BE2C (cell line): Measurements from ENCODE around the gene TSPAN18.

Experiments
- DNase-seq: peaks from one replicate; pipeline ENCODE4 v3.0.0-alpha.2; 2020
- H3K27me3 ChIP-seq: fragments of 250-450 bp; sonication (Bioruptor Pico); 2 replicates; pipeline ENCODE4 v1.5.1; 2020; ENCODE audit warnings: mild to moderate bottlenecking
- H3K36me3 ChIP-seq: fragments of 250-450 bp; sonication (Bioruptor Pico); 2 replicates; pipeline ENCODE4 v1.5.1; 2020; ENCODE audit warnings: mild to moderate bottlenecking
- H3K4me1 ChIP-seq: fragments of 250-450 bp; sonication (Bioruptor Pico); 2 replicates; pipeline ENCODE4 v1.5.1; 2020
- H3K4me3 ChIP-seq: 2 replicates; pipeline ENCODE4 v1.5.1; 2011; ENCODE audit warnings: low read depth, low read length
- H3K9me3 ChIP-seq: fragments of 250-450 bp; sonication (Bioruptor Pico); 2 replicates; pipeline ENCODE4 v1.5.1; 2020
- TF ChIP-seq, protein P1 (sequence below): IDR thresholded peaks from 2 replicates; pipeline ENCODE4 v1.5.1; 2012; ENCODE audit warnings: mild to moderate bottlenecking, low read depth, low read length

Gene TSPAN18

DNA sequence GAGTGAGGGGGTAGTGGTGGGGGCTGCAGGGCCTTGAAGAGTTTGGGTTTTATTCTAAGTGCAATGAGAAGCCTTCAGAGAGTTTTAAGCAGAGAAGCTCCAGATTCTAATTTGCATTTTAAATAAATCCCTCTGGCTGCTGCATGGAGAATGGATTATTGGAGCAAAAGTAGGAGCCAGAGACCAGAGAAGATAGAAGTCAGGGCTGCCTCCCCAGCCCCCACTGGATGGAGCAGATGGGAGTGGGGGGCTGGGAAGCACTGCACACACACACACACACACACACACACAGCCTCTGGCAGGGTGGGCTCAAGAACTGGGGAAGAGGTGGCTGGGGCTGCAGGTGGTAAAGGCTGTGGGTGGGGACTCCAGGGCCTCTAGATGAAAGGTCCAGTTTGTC lies 75.6 kb downstream of the TSPAN18 start:
- H3K27me3 ChIP-seq = no peaks in the 10 kb centered on the region
- H3K4me1 ChIP-seq = no peaks in the 10 kb centered on the region
- TF ChIP-seq, protein P1, sequence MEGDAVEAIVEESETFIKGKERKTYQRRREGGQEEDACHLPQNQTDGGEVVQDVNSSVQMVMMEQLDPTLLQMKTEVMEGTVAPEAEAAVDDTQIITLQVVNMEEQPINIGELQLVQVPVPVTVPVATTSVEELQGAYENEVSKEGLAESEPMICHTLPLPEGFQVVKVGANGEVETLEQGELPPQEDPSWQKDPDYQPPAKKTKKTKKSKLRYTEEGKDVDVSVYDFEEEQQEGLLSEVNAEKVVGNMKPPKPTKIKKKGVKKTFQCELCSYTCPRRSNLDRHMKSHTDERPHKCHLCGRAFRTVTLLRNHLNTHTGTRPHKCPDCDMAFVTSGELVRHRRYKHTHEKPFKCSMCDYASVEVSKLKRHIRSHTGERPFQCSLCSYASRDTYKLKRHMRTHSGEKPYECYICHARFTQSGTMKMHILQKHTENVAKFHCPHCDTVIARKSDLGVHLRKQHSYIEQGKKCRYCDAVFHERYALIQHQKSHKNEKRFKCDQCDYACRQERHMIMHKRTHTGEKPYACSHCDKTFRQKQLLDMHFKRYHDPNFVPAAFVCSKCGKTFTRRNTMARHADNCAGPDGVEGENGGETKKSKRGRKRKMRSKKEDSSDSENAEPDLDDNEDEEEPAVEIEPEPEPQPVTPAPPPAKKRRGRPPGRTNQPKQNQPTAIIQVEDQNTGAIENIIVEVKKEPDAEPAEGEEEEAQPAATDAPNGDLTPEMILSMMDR = no peak
- DNase-seq = no peak
- H3K36me3 ChIP-seq = no peaks in the 10 kb centered on the region
- no peak overlapping the region for H3K4me3 ChIP-seq
- H3K9me3 ChIP-seq = no peaks in the 10 kb centered on the region

DNA sequence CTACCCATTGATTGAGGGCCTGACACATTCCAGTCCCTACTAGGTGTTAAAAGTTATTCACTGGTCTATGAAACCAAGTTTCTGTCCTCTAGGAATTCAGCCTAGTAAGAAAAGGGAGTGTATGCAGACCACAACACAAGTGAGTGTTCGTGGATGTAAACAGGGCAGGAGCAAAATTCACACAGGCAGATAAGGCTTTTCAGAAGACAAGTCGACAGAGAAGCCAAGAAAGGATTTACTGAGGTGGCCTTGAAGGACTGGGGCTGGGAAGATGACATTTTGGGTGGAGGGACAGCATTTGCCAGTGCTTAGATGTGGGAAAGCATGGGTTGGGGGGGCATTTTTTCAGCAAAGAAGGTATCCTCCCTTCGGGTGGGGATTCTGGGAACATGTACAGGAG lies 76.2 kb downstream of the TSPAN18 start:
- Histone ChIP-seq H3K4me1 (no peaks in the 10 kb centered on the region), H3K4me3 (no peak overlapping the region), H3K36me3 (no peaks in the 10 kb centered on the region), H3K27me3 (no peaks in the 10 kb centered on the region), H3K9me3 (no peaks in the 10 kb centered on the region)
- TF ChIP-seq, protein P1 = no peak
- no peak for DNase-seq

DNA sequence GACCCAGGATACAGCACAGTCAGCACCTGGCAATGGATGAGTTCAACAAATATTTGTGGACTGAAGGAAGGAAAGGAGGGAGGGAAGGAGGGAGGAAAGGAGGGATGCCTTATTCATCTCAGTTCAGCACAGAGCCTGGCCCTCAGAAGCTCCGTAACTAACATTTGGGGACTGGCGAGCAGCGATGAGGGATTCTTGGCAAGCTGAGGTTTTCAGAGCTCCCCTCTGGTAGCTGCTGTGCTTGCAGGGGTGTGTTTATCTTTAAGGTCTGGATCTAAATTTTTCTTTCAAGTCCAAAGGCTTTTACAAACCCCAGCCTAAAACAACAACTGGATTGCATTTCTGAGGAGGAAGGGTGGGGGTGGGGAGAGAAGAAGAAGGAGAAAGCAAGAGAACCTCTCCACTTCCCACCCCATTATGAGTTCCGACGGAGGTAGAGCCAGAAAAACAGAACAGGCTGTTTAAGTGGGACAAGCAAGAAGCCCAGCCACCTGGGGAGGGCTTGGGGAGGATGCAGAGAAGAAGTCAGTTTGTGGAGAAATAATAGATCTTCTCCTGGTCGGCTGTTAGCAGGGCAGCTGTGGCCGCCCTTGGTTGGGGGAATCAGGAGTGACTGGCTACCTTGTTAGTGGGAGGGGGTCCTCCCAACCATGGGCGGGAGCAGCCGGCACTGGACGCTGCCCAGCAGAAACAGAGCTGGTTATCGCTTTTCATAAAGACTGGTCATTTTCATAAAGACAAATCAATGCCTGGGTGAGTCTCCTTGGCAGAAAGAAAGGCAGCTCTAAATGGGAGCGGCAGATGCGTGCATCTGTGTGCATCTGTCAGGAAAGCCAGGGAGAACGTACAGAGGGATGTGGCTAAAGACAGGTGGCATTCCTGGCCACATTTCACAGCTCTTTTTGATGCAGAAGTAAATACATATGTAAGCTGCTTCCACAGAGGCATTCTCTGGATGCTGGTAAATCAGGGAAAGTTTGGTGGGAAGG lies 78.0 kb downstream of the TSPAN18 start:
- no peaks in the 10 kb centered on the region for H3K36me3 ChIP-seq
- H3K9me3 ChIP-seq = no peaks in the 10 kb centered on the region
- TF ChIP-seq, protein P1 = no peak
- H3K4me1 ChIP-seq = no peaks in the 10 kb centered on the region
- no peaks in the 10 kb centered on the region for H3K27me3 ChIP-seq
- no peak for DNase-seq
- H3K4me3 ChIP-seq = no peak overlapping the region

DNA sequence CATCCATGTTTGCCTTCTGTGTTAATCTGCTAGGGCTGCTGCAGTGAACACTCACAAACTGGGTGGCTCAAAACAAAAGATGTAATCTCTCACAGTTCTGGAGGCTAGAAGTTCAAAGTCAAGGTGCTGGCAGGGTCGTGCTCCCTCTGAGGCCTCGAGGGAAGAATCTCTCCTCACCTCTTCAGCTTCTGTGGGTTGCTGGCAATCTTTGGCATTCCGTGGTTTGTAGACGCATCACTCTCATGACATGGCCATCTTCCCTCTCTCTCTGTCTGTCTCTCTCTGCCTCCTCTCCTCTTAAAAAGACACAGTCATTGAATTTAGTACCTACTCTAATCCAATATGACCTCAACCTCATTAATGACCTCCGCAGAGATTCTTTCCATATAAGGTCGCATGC lies 78.8 kb downstream of the TSPAN18 start:
- H3K9me3 ChIP-seq = no peaks in the 10 kb centered on the region
- no peaks in the 10 kb centered on the region for H3K36me3 ChIP-seq
- no peaks in the 10 kb centered on the region for H3K4me1 ChIP-seq
- DNase-seq = no peak
- TF ChIP-seq, protein P1 = no peak
- H3K27me3 ChIP-seq = no peaks in the 10 kb centered on the region
- H3K4me3 ChIP-seq = no peak overlapping the region

DNA sequence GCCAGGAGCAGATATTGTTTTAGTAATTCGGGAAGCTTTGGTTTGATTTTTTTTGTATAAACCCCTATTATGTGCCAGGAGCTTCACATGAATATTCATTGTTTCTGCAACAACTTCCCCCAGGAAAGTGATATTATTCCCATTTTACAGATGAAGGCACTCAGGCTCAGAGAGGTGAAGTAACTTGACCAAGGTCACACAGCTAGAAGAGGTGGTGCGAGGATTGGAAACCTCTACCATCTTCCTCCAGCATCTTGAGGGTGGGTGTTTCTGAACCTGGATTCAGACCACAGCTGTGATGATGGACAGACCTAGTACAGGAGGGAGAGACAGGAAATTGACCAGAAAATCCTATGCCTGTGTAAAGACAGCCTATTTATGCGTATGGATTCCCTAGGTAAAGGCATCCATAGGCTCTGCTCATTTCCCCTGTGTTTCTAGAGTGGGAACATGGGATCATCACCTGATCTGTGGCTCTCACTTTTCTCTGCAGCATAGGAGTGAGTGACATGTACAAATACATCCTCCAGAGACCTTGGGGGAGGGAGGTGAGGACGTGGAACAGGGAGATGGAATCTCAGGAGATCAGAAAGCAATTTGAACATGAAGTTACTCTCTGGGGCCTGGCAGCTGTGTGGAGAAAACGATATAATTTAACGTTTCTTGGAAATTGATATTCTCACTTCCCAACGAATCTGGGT lies 81.4 kb downstream of the TSPAN18 start:
- no peak for DNase-seq
- Histone ChIP-seq H3K4me1 (no peaks in the 10 kb centered on the region), H3K4me3 (no peak overlapping the region), H3K36me3 (no peaks in the 10 kb centered on the region), H3K27me3 (no peaks in the 10 kb centered on the region), H3K9me3 (no peaks in the 10 kb centered on the region)
- TF ChIP-seq, protein P1 = no peak

DNA sequence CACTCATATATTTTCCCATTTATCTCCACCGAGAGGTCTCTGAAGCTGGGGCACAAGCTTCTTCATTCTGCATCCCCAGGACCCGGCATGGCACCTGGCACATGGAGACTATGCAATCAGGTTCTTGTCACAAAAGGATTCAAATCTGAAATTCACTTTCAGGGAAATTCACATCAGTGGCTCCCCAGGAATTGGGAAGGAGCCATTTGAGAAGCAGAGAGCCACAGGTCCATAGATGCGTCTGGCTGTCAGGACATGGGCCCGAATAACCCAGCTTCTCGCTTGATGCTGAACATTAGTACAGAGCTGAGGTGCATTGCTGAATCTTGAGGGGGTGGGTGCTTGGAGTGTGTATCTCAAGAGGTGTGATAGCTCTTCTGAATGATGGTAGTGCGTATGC lies 82.5 kb downstream of the TSPAN18 start:
- TF ChIP-seq, protein P1 = no peak
- H3K9me3 ChIP-seq = no peaks in the 10 kb centered on the region
- H3K4me1 ChIP-seq = no peaks in the 10 kb centered on the region
- no peak for DNase-seq
- H3K27me3 ChIP-seq = no peaks in the 10 kb centered on the region
- H3K4me3 ChIP-seq = no peak overlapping the region
- H3K36me3 ChIP-seq = no peaks in the 10 kb centered on the region
